ENCODE results near the gene IRS1.

The IRS1 gene

GRCh38 chr2:226758921-226759640 is 40.5 kb downstream of the IRS1 start:
- TF ChIP-seq CTCF (IDR thresholded peaks at IDR 0.05; ENCODE audit: low read depth, low read length, missing control alignments), result no peak
- DNase-seq (ENCODE audit: low read depth), result no peak
- no peak overlapping the region for H3K4me3 ChIP-seq (ENCODE audit: low read depth, low read length)

- DNase-seq (ENCODE audit: low read depth), result no peak
- H3K4me3 ChIP-seq (ENCODE audit: low read depth, low read length), result no peak overlapping the region
Observed at GRCh38 chr2:226756131-226756530, 43.5 kb downstream of the IRS1 start.

GRCh38 chr2:226755631-226756030 is 44.0 kb downstream of the IRS1 start:
- no peak overlapping the region for H3K4me3 ChIP-seq (ENCODE audit: low read depth, low read length)
- no peak for DNase-seq (ENCODE audit: low read depth)
- TF ChIP-seq CTCF (IDR thresholded peaks at IDR 0.05; ENCODE audit: low read depth, low read length, missing control alignments), result no peak

More at GRCh38 chr2:226756131-226756530, 43.5 kb downstream of the IRS1 start:
- TF ChIP-seq CTCF (IDR thresholded peaks at IDR 0.05; ENCODE audit: low read depth, low read length, missing control alignments), result no peak

GRCh38 chr2:226754821-226755604 is 44.6 kb downstream of the IRS1 start:
- DNase-seq (ENCODE audit: low read depth), result no peak
- TF ChIP-seq CTCF (IDR thresholded peaks at IDR 0.05; ENCODE audit: low read depth, low read length, missing control alignments), result no peak

GRCh38 chr2:226752887-226753286 is 46.7 kb downstream of the IRS1 start:
- H3K4me3 ChIP-seq (ENCODE audit: low read depth, low read length), result no peak overlapping the region
- no peak for TF ChIP-seq CTCF (IDR thresholded peaks at IDR 0.05; ENCODE audit: low read depth, low read length, missing control alignments)
- no peak for DNase-seq (ENCODE audit: low read depth)

More at GRCh38 chr2:226754821-226755604, 44.6 kb downstream of the IRS1 start:
- H3K4me3 ChIP-seq (ENCODE audit: low read depth, low read length), result no peak overlapping the region

- no peak for DNase-seq (ENCODE audit: low read depth)
- TF ChIP-seq CTCF (IDR thresholded peaks at IDR 0.05; ENCODE audit: low read depth, low read length, missing control alignments), result no peak
- H3K4me3 ChIP-seq (ENCODE audit: low read depth, low read length), result no peak overlapping the region
Observed at GRCh38 chr2:226747288-226747687, 52.3 kb downstream of the IRS1 start.
